ENCODE measurements around the gene CDK4.

GRCh38 chr12:57732270-57732669, 19.8 kb downstream of the CDK4 start:
- TF ChIP-seq CTCF (IDR thresholded peaks at IDR 0.05) (no peak), POLR2AphosphoS5 (IDR thresholded peaks at IDR 0.05; ENCODE audit: insufficient read depth in 1 of 2, low read depth in 1 of 2) (no peak)

Data from vagina (tissue), 2 donors.